ENCODE measurements around the gene CALU. TPM values are rescaled to one million over a fixed set of nuclear protein-coding genes. Genes with fewer than 3 reads are reported as not detected.

The CALU gene
- total RNA-seq, 2 experiments from 2014 or later, result 30.9 to 33.1 TPM

- ChIA-PET POLR2A (no interaction called here), CTCF (interaction anchor here (1.4 kb wide), 1 partner anchor 282 kb away, joined by 3 read pairs; no protein-coding TSS in a partner anchor)
- TF ChIP-seq CTCF (IDR thresholded peaks at IDR 0.05), result no peak
- Mint-ChIP-seq H3K27ac (no peak overlapping the region), H3K9me3 (no peaks in the 10 kb centered on the region), H3K4me3 (no peak overlapping the region), H3K27me3 (peaks cover under 1% of the 10 kb centered on the region), H3K36me3 (ENCODE audit: low read depth) (no peaks in the 10 kb centered on the region), H3K4me1 (ENCODE audit: low read depth) (peaks cover 2% of the 10 kb centered on the region)
- DNase-seq (no peak), ATAC-seq (no peak)
- intact Hi-C loops (cut with micrococcal nuclease), result no loop called here
Measured at GRCh38 chr7:128708824-128709223, 30.3 kb upstream of the CALU start.

- intact Hi-C loops (cut with micrococcal nuclease), result no loop called here
- no peak overlapping the region for H3K27ac Mint-ChIP-seq
- no peak for TF ChIP-seq CTCF (IDR thresholded peaks at IDR 0.05)
- ATAC-seq (no peak), DNase-seq (no peak)
- ChIA-PET POLR2A (no interaction called here), CTCF (interaction anchor here (0.8 to 1.4 kb wide), 3 partner anchors 37 to 44 kb away, joined by 3 to 4 read pairs (median 3); no protein-coding TSS in a partner anchor)
- peaks cover 2% of the 10 kb centered on the region for H3K4me1 Mint-ChIP-seq (ENCODE audit: low read depth)
- H3K36me3 Mint-ChIP-seq (ENCODE audit: low read depth), result no peaks in the 10 kb centered on the region
- H3K9me3 Mint-ChIP-seq, result no peaks in the 10 kb centered on the region
- H3K27me3 Mint-ChIP-seq, result peaks cover 3% of the 10 kb centered on the region
- H3K4me3 Mint-ChIP-seq, result no peak overlapping the region
Measured at GRCh38 chr7:128710481-128710880, 28.7 kb upstream of the CALU start.

GRCh38 chr7:128713794-128714193 is 25.4 kb upstream of the CALU start:
- no peak overlapping the region for H3K27ac Mint-ChIP-seq
- ATAC-seq, result no peak
- peaks cover 6% of the 10 kb centered on the region for H3K27me3 Mint-ChIP-seq
- H3K4me3 Mint-ChIP-seq, result no peak overlapping the region
- no peaks in the 10 kb centered on the region for H3K4me1 Mint-ChIP-seq (ENCODE audit: low read depth)
- no peaks in the 10 kb centered on the region for H3K36me3 Mint-ChIP-seq (ENCODE audit: low read depth)
- DNase-seq, result no peak
- no peak for TF ChIP-seq CTCF (IDR thresholded peaks at IDR 0.05)
- ChIA-PET POLR2A (no interaction called here), CTCF (no interaction called here)
- intact Hi-C loops (cut with micrococcal nuclease), result no loop called here
- H3K9me3 Mint-ChIP-seq, result no peaks in the 10 kb centered on the region

- ChIA-PET CTCF (no interaction called here), POLR2A (no interaction called here)
- Mint-ChIP-seq H3K27ac (no peak overlapping the region), H3K9me3 (no peaks in the 10 kb centered on the region), H3K4me1 (ENCODE audit: low read depth) (no peaks in the 10 kb centered on the region), H3K27me3 (peaks cover 6% of the 10 kb centered on the region), H3K36me3 (ENCODE audit: low read depth) (no peaks in the 10 kb centered on the region), H3K4me3 (no peak overlapping the region)
- intact Hi-C loops (cut with micrococcal nuclease), result no loop called here
- ATAC-seq (no peak), DNase-seq (no peak)
- no peak for TF ChIP-seq CTCF (IDR thresholded peaks at IDR 0.05)
Measured at GRCh38 chr7:128714701-128715495, 24.3 kb upstream of the CALU start.

GRCh38 chr7:128718967-128719642 is 20.1 kb upstream of the CALU start:
- CTCF ChIA-PET, result no interaction called here
- DNase-seq (no peak), ATAC-seq (no peak)
- Mint-ChIP-seq H3K36me3 (ENCODE audit: low read depth) (no peaks in the 10 kb centered on the region), H3K9me3 (no peaks in the 10 kb centered on the region), H3K4me3 (no peak overlapping the region), H3K27me3 (peaks cover 6% of the 10 kb centered on the region), H3K27ac (no peak overlapping the region), H3K4me1 (ENCODE audit: low read depth) (no peaks in the 10 kb centered on the region)
- no peak for TF ChIP-seq CTCF (IDR thresholded peaks at IDR 0.05)
- intact Hi-C loops (cut with micrococcal nuclease), result no loop called here
- POLR2A ChIA-PET, result interaction anchor here (0.6 kb wide), 1 partner anchor 16 kb away, joined by 3 read pairs; no protein-coding TSS in a partner anchor
